H9 (cell line): ENCODE data around the gene PDZRN4. TPM values are rescaled to one million over a fixed set of nuclear protein-coding genes. Genes with fewer than 3 reads are reported as not detected.

ENCODE experiments used
- DNase-seq: peaks from one replicate; pipeline ENCODE4 v3.0.0-alpha.2; 2017
- H2AFZ ChIP-seq: one replicate; pipeline ENCODE4 v1.6.1; 2013; ENCODE audit warnings: mild to moderate bottlenecking, low read length, control low read depth, moderate library complexity
- H2AK5ac ChIP-seq: 2 replicates; pipeline ENCODE4 v1.6.1; 2013; ENCODE audit warnings: low read length, control low read depth, mixed read lengths; ENCODE audit not compliant: insufficient read length
- H2BK120ac ChIP-seq: one replicate; pipeline ENCODE4 v1.6.1; 2013; ENCODE audit warnings: low read depth, mild to moderate bottlenecking, low read length, control low read depth, inconsistent platforms; ENCODE audit not compliant: poor library complexity, severe bottlenecking
- H2BK12ac ChIP-seq: 2 replicates; pipeline ENCODE4 v1.6.1; 2013; ENCODE audit warnings: low read length, control low read depth, mixed read lengths, low read depth; ENCODE audit not compliant: insufficient read length
- H2BK15ac ChIP-seq: 2 replicates; pipeline ENCODE4 v1.6.1; 2013; ENCODE audit warnings: low read depth, low read length, control low read depth
- H2BK20ac ChIP-seq: one replicate; pipeline ENCODE4 v1.6.1; 2013; ENCODE audit warnings: low read depth, mild to moderate bottlenecking, low read length, control low read depth, inconsistent platforms; ENCODE audit not compliant: poor library complexity, severe bottlenecking
- H2BK5ac ChIP-seq: 2 replicates; pipeline ENCODE4 v1.6.1; 2013; ENCODE audit warnings: low read length, control low read depth, mixed read lengths; ENCODE audit not compliant: insufficient read length
- H3K14ac ChIP-seq: 2 replicates; pipeline ENCODE4 v1.6.1; 2013; ENCODE audit warnings: low read length, control low read depth; ENCODE audit not compliant: insufficient read depth
- H3K18ac ChIP-seq: 2 replicates; pipeline ENCODE4 v1.6.1; 2013; ENCODE audit warnings: low read depth, mild to moderate bottlenecking, mixed read lengths, low read length, control low read depth; ENCODE audit not compliant: insufficient read length
- H3K23ac ChIP-seq: 2 replicates; pipeline ENCODE4 v1.6.1; 2013; ENCODE audit warnings: low read length, control low read depth, mixed read lengths, low read depth; ENCODE audit not compliant: insufficient read length
- H3K23me2 ChIP-seq: 2 replicates; pipeline ENCODE4 v1.6.1; 2013; ENCODE audit warnings: low read depth, mild to moderate bottlenecking, mixed read lengths, low read length, control low read depth; ENCODE audit not compliant: insufficient read length, poor library complexity, severe bottlenecking
- H3K27ac ChIP-seq: 2 replicates; pipeline ENCODE4 v1.5.1; 2013; ENCODE audit warnings: low read length, control low read depth, mixed read lengths, low read depth; ENCODE audit not compliant: insufficient read length
- H3K27me3 ChIP-seq: 2 replicates; pipeline ENCODE4 v1.6.1; 2013; ENCODE audit warnings: low read length, control low read depth, inconsistent platforms; ENCODE audit not compliant: insufficient read depth
- H3K4ac ChIP-seq: 2 replicates; pipeline ENCODE4 v1.6.1; 2013; ENCODE audit warnings: low read depth, mild to moderate bottlenecking, control low read depth, inconsistent platforms, low read length, moderate library complexity
- H3K4me1 ChIP-seq: 2 replicates; pipeline ENCODE4 v1.6.1; 2013; ENCODE audit warnings: low read length, control low read depth, inconsistent platforms; ENCODE audit not compliant: insufficient read depth
- H3K4me2 ChIP-seq: 2 replicates; pipeline ENCODE4 v1.6.1; 2013; ENCODE audit warnings: low read length, control low read depth, mixed read lengths; ENCODE audit not compliant: insufficient read length, insufficient read depth
- H3K56ac ChIP-seq: 2 replicates; pipeline ENCODE4 v1.6.1; 2013; ENCODE audit warnings: low read depth, mild to moderate bottlenecking, mixed read lengths, low read length, control low read depth; ENCODE audit not compliant: insufficient read length
- H3K79me1 ChIP-seq: 2 replicates; pipeline ENCODE4 v1.6.1; 2013; ENCODE audit warnings: low read depth, mild to moderate bottlenecking, moderate library complexity, low read length, control low read depth, inconsistent platforms; ENCODE audit not compliant: insufficient read depth, poor library complexity, severe bottlenecking
- H3K79me2 ChIP-seq: 2 replicates; pipeline ENCODE4 v1.6.1; 2013; ENCODE audit warnings: low read length, control low read depth, inconsistent platforms; ENCODE audit not compliant: insufficient read depth
- H3K9ac ChIP-seq: 2 replicates; pipeline ENCODE4 v1.6.1; 2013; ENCODE audit warnings: low read length, control low read depth, mixed read lengths; ENCODE audit not compliant: insufficient read length; ENCODE audit errors: extremely low read depth
- H3K9me3 ChIP-seq: one replicate; pipeline ENCODE4 v1.6.1; 2013; ENCODE audit warnings: low read depth, low read length, inconsistent platforms; ENCODE audit not compliant: control insufficient read depth
- H3T11ph ChIP-seq: one replicate; pipeline ENCODE4 v1.6.1; 2013; ENCODE audit warnings: mild to moderate bottlenecking, low read length, control low read depth, inconsistent platforms
- H4K20me1 ChIP-seq: one replicate; pipeline ENCODE4 v1.6.1; 2013; ENCODE audit not compliant: control insufficient read depth, insufficient read length, insufficient read depth
- H4K5ac ChIP-seq: 2 replicates; pipeline ENCODE4 v1.6.1; 2013; ENCODE audit warnings: low read depth, mild to moderate bottlenecking, mixed read lengths, low read length, control low read depth; ENCODE audit not compliant: insufficient read length
- H4K8ac ChIP-seq: replicated peaks from 2 replicates; pipeline ENCODE4 v1.6.1; 2013; ENCODE audit warnings: low read length, control low read depth, mixed read lengths, low read depth; ENCODE audit not compliant: insufficient read length
- H4K91ac ChIP-seq: 2 replicates; pipeline ENCODE4 v1.6.1; 2013; ENCODE audit warnings: low read depth, mild to moderate bottlenecking, moderate library complexity, mixed read lengths, low read length, control low read depth; ENCODE audit not compliant: insufficient read length
- H3K27ac Mint-ChIP-seq, 3 experiments: 2 replicates in 2 of 3; 3 replicates in 1 of 3; pipeline ENCODE4 v1.8.0; 2020 to 2021; ENCODE audit warnings: mixed read lengths in 3 of 3, mild to moderate bottlenecking in 1 of 3, moderate library complexity in 1 of 3
- H3K27me3 Mint-ChIP-seq: 2 replicates; pipeline ENCODE4 v1.8.0; 2021; ENCODE audit warnings: low read depth, mild to moderate bottlenecking, moderate library complexity, mixed read lengths
- H3K36me3 Mint-ChIP-seq, 3 experiments: 2 replicates in 2 of 3; 3 replicates in 1 of 3; pipeline ENCODE4 v1.8.0; 2020 to 2021; ENCODE audit warnings: low read depth in 3 of 3, mixed read lengths in 3 of 3; ENCODE audit not compliant: insufficient read depth in 1 of 3
- H3K4me1 Mint-ChIP-seq, 2 experiments: 2 replicates each; pipeline ENCODE4 v1.8.0; 2020; ENCODE audit warnings: mixed read lengths in 2 of 2
- H3K4me3 Mint-ChIP-seq, 2 experiments: 2 replicates in 1 of 2; 3 replicates in 1 of 2; pipeline ENCODE4 v1.8.0; 2020 to 2021; ENCODE audit warnings: mild to moderate bottlenecking in 2 of 2, mixed read lengths in 2 of 2, moderate library complexity in 1 of 2
- H3K9me3 Mint-ChIP-seq, 2 experiments: 2 replicates in 1 of 2; 3 replicates in 1 of 2; pipeline ENCODE4 v1.8.0; 2020; ENCODE audit warnings: mild to moderate bottlenecking in 2 of 2, mixed read lengths in 2 of 2, moderate library complexity in 1 of 2
- CTCF ChIP-seq: fragments of 200-600 bp; sonication (generic); conservative IDR thresholded peaks from 3 replicates; pipeline ENCODE4 v1.8.0; 2021; ENCODE audit warnings: antibody characterized with exemption, mild to moderate bottlenecking
- WGBS: extraction: QIAGEN DNeasy Blood & Tissue Kit; methylation state at CpG from one replicate; pipeline ENCODE4 v1.1.7; 2013; ENCODE audit warnings: missing lambda C conversion rate, low lambda C conversion rate, mixed read lengths; ENCODE audit not compliant: insufficient read length; ENCODE audit errors: extremely low coverage; 5-methylcytosine and 5-hydroxymethylcytosine counted together
- total RNA-seq: library from RNA; stranded (reverse); gene quantifications from 2 replicates; pipeline ENCODE4 v1.2.1, GENCODE V29; 2021

PDZRN4 gene
- total RNA-seq, 1 experiment from 2014 or later, result not detected

GRCh38 chr12:41496009-41496408 lies 307.9 kb downstream of the PDZRN4 start:
- H3K79me1 ChIP-seq, result no peaks in the 10 kb centered on the region
- no peaks in the 10 kb centered on the region for H3K9me3 Mint-ChIP-seq
- H3T11ph ChIP-seq, result no peak overlapping the region
- no peaks in the 10 kb centered on the region for H3K4me1 ChIP-seq
- no peak overlapping the region for H4K8ac ChIP-seq
- no CpG with 5 or more reads among the region's 4 CpGs for WGBS
- no peak overlapping the region for H2BK20ac ChIP-seq
- no peak overlapping the region for H2BK120ac ChIP-seq
- no peak overlapping the region for H4K91ac ChIP-seq
- no peak overlapping the region for H3K23ac ChIP-seq
- no peaks in the 10 kb centered on the region for H3K36me3 Mint-ChIP-seq
- no peak overlapping the region for H3K27ac Mint-ChIP-seq
- no peak overlapping the region for H3K9ac ChIP-seq
- H2AK5ac ChIP-seq, result no peak overlapping the region
- no peaks in the 10 kb centered on the region for H3K23me2 ChIP-seq
- no peak overlapping the region for H3K4me2 ChIP-seq
- H2BK15ac ChIP-seq, result no peak overlapping the region
- H3K4me3 Mint-ChIP-seq, result no peak overlapping the region
- H4K5ac ChIP-seq, result no peak overlapping the region
- no peak overlapping the region for H2BK12ac ChIP-seq
- TF ChIP-seq CTCF, result no peak
- H2BK5ac ChIP-seq, result no peak overlapping the region
- H3K4ac ChIP-seq, result no peak overlapping the region
- DNase-seq, result no peak
- H3K4me1 Mint-ChIP-seq, result no peaks in the 10 kb centered on the region
- H3K27ac ChIP-seq, result no peak overlapping the region
- H3K27me3 Mint-ChIP-seq, result no peaks in the 10 kb centered on the region
- no peaks in the 10 kb centered on the region for H3K9me3 ChIP-seq
- H3K56ac ChIP-seq, result no peak overlapping the region
- no peak overlapping the region for H3K18ac ChIP-seq
- H3K79me2 ChIP-seq, result no peaks in the 10 kb centered on the region
- no peaks in the 10 kb centered on the region for H3K27me3 ChIP-seq
- no peak overlapping the region for H2AFZ ChIP-seq
- no peaks in the 10 kb centered on the region for H4K20me1 ChIP-seq
- H3K14ac ChIP-seq, result no peak overlapping the region
